H9 (cell line): ENCODE data around the gene CIPC. TPM values are rescaled to one million over a fixed set of nuclear protein-coding genes. Genes with fewer than 3 reads are reported as not detected.

Experiments used
- DNase-seq: peaks from one replicate; pipeline ENCODE4 v3.0.0-alpha.2; 2017
- H2AFZ ChIP-seq: one replicate; pipeline ENCODE4 v1.6.1; 2013; ENCODE audit warnings: mild to moderate bottlenecking, low read length, control low read depth, moderate library complexity
- H2AK5ac ChIP-seq: 2 replicates; pipeline ENCODE4 v1.6.1; 2013; ENCODE audit warnings: low read length, control low read depth, mixed read lengths; ENCODE audit not compliant: insufficient read length
- H2BK120ac ChIP-seq: one replicate; pipeline ENCODE4 v1.6.1; 2013; ENCODE audit warnings: low read depth, mild to moderate bottlenecking, low read length, control low read depth, inconsistent platforms; ENCODE audit not compliant: poor library complexity, severe bottlenecking
- H2BK12ac ChIP-seq: 2 replicates; pipeline ENCODE4 v1.6.1; 2013; ENCODE audit warnings: low read length, control low read depth, mixed read lengths, low read depth; ENCODE audit not compliant: insufficient read length
- H2BK15ac ChIP-seq: 2 replicates; pipeline ENCODE4 v1.6.1; 2013; ENCODE audit warnings: low read depth, low read length, control low read depth
- H2BK20ac ChIP-seq: one replicate; pipeline ENCODE4 v1.6.1; 2013; ENCODE audit warnings: low read depth, mild to moderate bottlenecking, low read length, control low read depth, inconsistent platforms; ENCODE audit not compliant: poor library complexity, severe bottlenecking
- H2BK5ac ChIP-seq: 2 replicates; pipeline ENCODE4 v1.6.1; 2013; ENCODE audit warnings: low read length, control low read depth, mixed read lengths; ENCODE audit not compliant: insufficient read length
- H3K14ac ChIP-seq: 2 replicates; pipeline ENCODE4 v1.6.1; 2013; ENCODE audit warnings: low read length, control low read depth; ENCODE audit not compliant: insufficient read depth
- H3K18ac ChIP-seq: 2 replicates; pipeline ENCODE4 v1.6.1; 2013; ENCODE audit warnings: low read depth, mild to moderate bottlenecking, mixed read lengths, low read length, control low read depth; ENCODE audit not compliant: insufficient read length
- H3K23ac ChIP-seq: 2 replicates; pipeline ENCODE4 v1.6.1; 2013; ENCODE audit warnings: low read length, control low read depth, mixed read lengths, low read depth; ENCODE audit not compliant: insufficient read length
- H3K23me2 ChIP-seq: 2 replicates; pipeline ENCODE4 v1.6.1; 2013; ENCODE audit warnings: low read depth, mild to moderate bottlenecking, mixed read lengths, low read length, control low read depth; ENCODE audit not compliant: insufficient read length, poor library complexity, severe bottlenecking
- H3K27ac ChIP-seq: 2 replicates; pipeline ENCODE4 v1.5.1; 2013; ENCODE audit warnings: low read length, control low read depth, mixed read lengths, low read depth; ENCODE audit not compliant: insufficient read length
- H3K27me3 ChIP-seq: 2 replicates; pipeline ENCODE4 v1.6.1; 2013; ENCODE audit warnings: low read length, control low read depth, inconsistent platforms; ENCODE audit not compliant: insufficient read depth
- H3K4ac ChIP-seq: 2 replicates; pipeline ENCODE4 v1.6.1; 2013; ENCODE audit warnings: low read depth, mild to moderate bottlenecking, control low read depth, inconsistent platforms, low read length, moderate library complexity
- H3K4me1 ChIP-seq: 2 replicates; pipeline ENCODE4 v1.6.1; 2013; ENCODE audit warnings: low read length, control low read depth, inconsistent platforms; ENCODE audit not compliant: insufficient read depth
- H3K4me2 ChIP-seq: 2 replicates; pipeline ENCODE4 v1.6.1; 2013; ENCODE audit warnings: low read length, control low read depth, mixed read lengths; ENCODE audit not compliant: insufficient read length, insufficient read depth
- H3K56ac ChIP-seq: 2 replicates; pipeline ENCODE4 v1.6.1; 2013; ENCODE audit warnings: low read depth, mild to moderate bottlenecking, mixed read lengths, low read length, control low read depth; ENCODE audit not compliant: insufficient read length
- H3K79me1 ChIP-seq: 2 replicates; pipeline ENCODE4 v1.6.1; 2013; ENCODE audit warnings: low read depth, mild to moderate bottlenecking, moderate library complexity, low read length, control low read depth, inconsistent platforms; ENCODE audit not compliant: insufficient read depth, poor library complexity, severe bottlenecking
- H3K79me2 ChIP-seq: 2 replicates; pipeline ENCODE4 v1.6.1; 2013; ENCODE audit warnings: low read length, control low read depth, inconsistent platforms; ENCODE audit not compliant: insufficient read depth
- H3K9ac ChIP-seq: 2 replicates; pipeline ENCODE4 v1.6.1; 2013; ENCODE audit warnings: low read length, control low read depth, mixed read lengths; ENCODE audit not compliant: insufficient read length; ENCODE audit errors: extremely low read depth
- H3K9me3 ChIP-seq: one replicate; pipeline ENCODE4 v1.6.1; 2013; ENCODE audit warnings: low read depth, low read length, inconsistent platforms; ENCODE audit not compliant: control insufficient read depth
- H3T11ph ChIP-seq: one replicate; pipeline ENCODE4 v1.6.1; 2013; ENCODE audit warnings: mild to moderate bottlenecking, low read length, control low read depth, inconsistent platforms
- H4K20me1 ChIP-seq: one replicate; pipeline ENCODE4 v1.6.1; 2013; ENCODE audit not compliant: control insufficient read depth, insufficient read length, insufficient read depth
- H4K5ac ChIP-seq: 2 replicates; pipeline ENCODE4 v1.6.1; 2013; ENCODE audit warnings: low read depth, mild to moderate bottlenecking, mixed read lengths, low read length, control low read depth; ENCODE audit not compliant: insufficient read length
- H4K8ac ChIP-seq: replicated peaks from 2 replicates; pipeline ENCODE4 v1.6.1; 2013; ENCODE audit warnings: low read length, control low read depth, mixed read lengths, low read depth; ENCODE audit not compliant: insufficient read length
- H4K91ac ChIP-seq: 2 replicates; pipeline ENCODE4 v1.6.1; 2013; ENCODE audit warnings: low read depth, mild to moderate bottlenecking, moderate library complexity, mixed read lengths, low read length, control low read depth; ENCODE audit not compliant: insufficient read length
- H3K27ac Mint-ChIP-seq, 3 experiments: 2 replicates in 2 of 3; 3 replicates in 1 of 3; pipeline ENCODE4 v1.8.0; 2020 to 2021; ENCODE audit warnings: mixed read lengths in 3 of 3, mild to moderate bottlenecking in 1 of 3, moderate library complexity in 1 of 3
- H3K27me3 Mint-ChIP-seq: 2 replicates; pipeline ENCODE4 v1.8.0; 2021; ENCODE audit warnings: low read depth, mild to moderate bottlenecking, moderate library complexity, mixed read lengths
- H3K36me3 Mint-ChIP-seq, 3 experiments: 2 replicates in 2 of 3; 3 replicates in 1 of 3; pipeline ENCODE4 v1.8.0; 2020 to 2021; ENCODE audit warnings: low read depth in 3 of 3, mixed read lengths in 3 of 3; ENCODE audit not compliant: insufficient read depth in 1 of 3
- H3K4me1 Mint-ChIP-seq, 2 experiments: 2 replicates each; pipeline ENCODE4 v1.8.0; 2020; ENCODE audit warnings: mixed read lengths in 2 of 2
- H3K4me3 Mint-ChIP-seq, 2 experiments: 2 replicates in 1 of 2; 3 replicates in 1 of 2; pipeline ENCODE4 v1.8.0; 2020 to 2021; ENCODE audit warnings: mild to moderate bottlenecking in 2 of 2, mixed read lengths in 2 of 2, moderate library complexity in 1 of 2
- H3K9me3 Mint-ChIP-seq, 2 experiments: 2 replicates in 1 of 2; 3 replicates in 1 of 2; pipeline ENCODE4 v1.8.0; 2020; ENCODE audit warnings: mild to moderate bottlenecking in 2 of 2, mixed read lengths in 2 of 2, moderate library complexity in 1 of 2
- CTCF ChIP-seq: fragments of 200-600 bp; sonication (generic); conservative IDR thresholded peaks from 3 replicates; pipeline ENCODE4 v1.8.0; 2021; ENCODE audit warnings: antibody characterized with exemption, mild to moderate bottlenecking
- WGBS: extraction: QIAGEN DNeasy Blood & Tissue Kit; methylation state at CpG from one replicate; pipeline ENCODE4 v1.1.7; 2013; ENCODE audit warnings: missing lambda C conversion rate, low lambda C conversion rate, mixed read lengths; ENCODE audit not compliant: insufficient read length; ENCODE audit errors: extremely low coverage; 5-methylcytosine and 5-hydroxymethylcytosine counted together
- total RNA-seq: library from RNA; stranded (reverse); gene quantifications from 2 replicates; pipeline ENCODE4 v1.2.1, GENCODE V29; 2021

Gene CIPC
- total RNA-seq, 1 experiment from 2014 or later = 23.4 TPM

GRCh38 chr14:77098529-77099353, 683 bp downstream of the CIPC start:
- H3K4me1 Mint-ChIP-seq = peaks cover 42 to 60% of the 10 kb centered on the region in 2 experiments
- peak overlapping the region; percentile 69 for H3K9ac ChIP-seq
- H4K20me1 ChIP-seq = no peaks in the 10 kb centered on the region
- H4K5ac ChIP-seq = no peak overlapping the region
- H3K27me3 ChIP-seq = no peaks in the 10 kb centered on the region
- no peaks in the 10 kb centered on the region for H3K9me3 ChIP-seq
- H3K23me2 ChIP-seq = peaks cover 13% of the 10 kb centered on the region
- no peak overlapping the region for H2BK120ac ChIP-seq
- H3K23ac ChIP-seq = no peak overlapping the region
- H3K18ac ChIP-seq = peak overlapping the region; percentile 59
- no peak overlapping the region for H2BK12ac ChIP-seq
- no peak overlapping the region for H3K27ac ChIP-seq
- peak overlapping the region; percentile 79 to 87 for H3K4me3 Mint-ChIP-seq
- no peak overlapping the region for H3K56ac ChIP-seq
- no peak overlapping the region for H2BK20ac ChIP-seq
- peak; percentile 44 for DNase-seq
- H3K14ac ChIP-seq = peak overlapping the region; percentile 80
- no peak overlapping the region for H2AFZ ChIP-seq
- peaks cover 2% of the 10 kb centered on the region; the same call in 1 of the 2 replicates for H3K4me1 ChIP-seq
- no peak overlapping the region for H4K91ac ChIP-seq
- H2BK15ac ChIP-seq = no peak overlapping the region
- H3K4me2 ChIP-seq = peak overlapping the region; percentile 90
- peak overlapping the region; percentile 92 to 97 (median 94) for H3K27ac Mint-ChIP-seq
- no peaks in the 10 kb centered on the region for H3K9me3 Mint-ChIP-seq
- no peak overlapping the region for H3T11ph ChIP-seq
- TF ChIP-seq CTCF = no peak
- H3K27me3 Mint-ChIP-seq = no peaks in the 10 kb centered on the region
- peaks cover 0 to under 1% (median 0%) of the 10 kb centered on the region in 3 experiments; a peak in 3 of 7 replicates for H3K36me3 Mint-ChIP-seq
- H2BK5ac ChIP-seq = no peak overlapping the region
- H2AK5ac ChIP-seq = no peak overlapping the region
- H3K79me1 ChIP-seq = no peaks in the 10 kb centered on the region
- WGBS = no CpG with 5 or more reads among the region's 23 CpGs
- peaks cover 5% of the 10 kb centered on the region; the same call in 1 of the 2 replicates for H3K79me2 ChIP-seq
- no peak overlapping the region for H3K4ac ChIP-seq
- no peak overlapping the region for H4K8ac ChIP-seq
